H1 (cell line): ENCODE measurements around the gene LCNL1. TPM values are rescaled to one million over a fixed set of nuclear protein-coding genes. Genes with fewer than 3 reads are reported as not detected.

Source experiments
- CBX5 ChIP-seq: fragments of 300-800, 300-1000 bp; sonication (generic); IDR thresholded peaks from 2 replicates; pipeline ENCODE4 v1.7.1; 2016; ENCODE audit warnings: antibody characterized with exemption, low read length, low read depth
- CHD1 ChIP-seq: IDR thresholded peaks from 2 replicates; pipeline ENCODE4 v1.6.1; 2012; ENCODE audit warnings: low read depth, low read length, improper control_type of control experiment
- EZH2 ChIP-seq: fragments of 200-600 bp; sonication (generic); IDR thresholded peaks from 2 replicates; pipeline ENCODE4 v1.7.1; 2012; ENCODE audit warnings: low read depth, mild to moderate bottlenecking, moderate library complexity, low read length, inconsistent platforms; ENCODE audit not compliant: severe bottlenecking
- JUND ChIP-seq: IDR thresholded peaks from 2 replicates; pipeline ENCODE4 v1.6.1; 2011; ENCODE audit warnings: mild to moderate bottlenecking, improper control_type of control experiment, low read length
- MAFK ChIP-seq: IDR thresholded peaks from 2 replicates; pipeline ENCODE4 v1.6.1; 2012; ENCODE audit warnings: low read depth, mild to moderate bottlenecking, improper control_type of control experiment, low read length
- POLR2A ChIP-seq, 2 experiments: IDR thresholded peaks; 1 replicate in 1 of 2; 2 replicates in 1 of 2; pipeline ENCODE4 v1.6.1; 2011; ENCODE audit warnings: low read depth in 2 of 2, low read length in 2 of 2, mild to moderate bottlenecking in 2 of 2; ENCODE audit errors: control extremely low read depth in 1 of 2
- RAD21 ChIP-seq, 2 experiments: IDR thresholded peaks in 1 of 2; conservative IDR thresholded peaks in 1 of 2; 2 replicates each; pipeline ENCODE4 v1.6.1; 2011; ENCODE audit warnings: low read depth in 2 of 2, low read length in 2 of 2, improper control_type of control experiment in 1 of 2, inconsistent platforms in 1 of 2, mild to moderate bottlenecking in 1 of 2, moderate library complexity in 1 of 2
- RNF2 ChIP-seq: fragments of 200-900, 300-1000 bp; sonication (generic); IDR thresholded peaks from 2 replicates; pipeline ENCODE4 v1.7.1; 2016; ENCODE audit warnings: borderline replicate concordance, low read depth, mild to moderate bottlenecking, antibody characterized with exemption, low read length; ENCODE audit not compliant: poor library complexity, severe bottlenecking; ENCODE audit errors: missing control alignments
- RXRA ChIP-seq: IDR thresholded peaks from 2 replicates; pipeline ENCODE4 v1.6.1; 2011; ENCODE audit warnings: low read depth, mild to moderate bottlenecking, low read length, moderate library complexity; ENCODE audit not compliant: insufficient read depth
- polyA plus RNA-seq, 7 experiments: library from polyadenylated mRNA; depleted of rRNA in 3 of 7; stranded (reverse) in 5 of 7; unstranded in 2 of 7; fragments of >200 nt in 5 of 7; fragments of 200-250 nt in 2 of 7; gene quantifications; 1 replicate in 5 of 7; 2 replicates in 1 of 7; 4 replicates in 1 of 7; pipeline versions ENCODE4 v1.2.1 to v1.2.3, GENCODE V29; 2011 to 2013; ENCODE audit warnings: missing spikeins in 2 of 7, mixed read lengths in 2 of 7
- total RNA-seq: library from RNA; stranded (reverse); fragmentation: NEBNext Ultra II Directional; extraction: Animal tissue kit (Norgen Biotek cat#: 25700); gene quantifications from 2 replicates; pipeline ENCODE4 v1.2.1, GENCODE V29; 2021
- TF ChIP-seq, protein P1 (sequence below): IDR thresholded peaks from 2 replicates; pipeline ENCODE4 v1.6.1; 2012; ENCODE audit warnings: low read length, inconsistent platforms
- TF ChIP-seq, protein P2 (sequence below): IDR thresholded peaks from 2 replicates; pipeline ENCODE4 v1.6.1; 2012; ENCODE audit warnings: inconsistent platforms
- TF ChIP-seq, protein P3 (sequence below): IDR thresholded peaks from 2 replicates; pipeline ENCODE4 v1.6.1; 2012; ENCODE audit warnings: inconsistent platforms
- TF ChIP-seq, protein P4 (sequence below), 3 experiments: IDR thresholded peaks; 1 replicate in 2 of 3; 2 replicates in 1 of 3; pipeline versions ENCODE4 v1.5.1 to v1.6.1; 2011; ENCODE audit warnings: low read length in 3 of 3, mild to moderate bottlenecking in 3 of 3, inconsistent platforms in 2 of 3, low read depth in 1 of 3, moderate library complexity in 1 of 3; ENCODE audit not compliant: insufficient read depth in 1 of 3; ENCODE audit errors: control extremely low read depth in 1 of 3

LCNL1 gene
- total and polyA plus RNA-seq, 2 of the 8 experiments (the other 6 are each of a cell fraction or from before 2014, with no cell fraction given): 0.11 TPM; not detected in 1

DNA sequence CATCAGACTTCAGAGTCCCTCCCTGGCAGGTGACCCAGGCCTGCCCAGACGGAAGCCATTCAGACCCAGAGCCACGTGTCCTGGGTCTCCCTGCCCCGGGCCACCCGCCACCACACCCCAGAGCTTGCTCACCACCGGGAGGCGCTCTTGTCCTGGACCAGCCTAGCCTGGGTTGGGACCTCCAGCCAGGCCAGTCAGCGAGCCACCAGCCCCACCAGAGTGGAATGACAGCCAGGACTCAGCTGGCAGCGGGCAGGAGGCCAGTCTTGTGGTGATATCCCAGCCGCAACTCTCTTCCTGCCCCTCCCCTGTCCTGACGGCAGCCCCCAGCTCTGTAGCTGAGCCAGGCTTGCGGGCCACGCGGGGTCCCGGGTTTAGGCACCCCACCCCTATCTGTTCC lies 7.1 kb upstream of the LCNL1 start (continued):
- TF ChIP-seq, protein P1, sequence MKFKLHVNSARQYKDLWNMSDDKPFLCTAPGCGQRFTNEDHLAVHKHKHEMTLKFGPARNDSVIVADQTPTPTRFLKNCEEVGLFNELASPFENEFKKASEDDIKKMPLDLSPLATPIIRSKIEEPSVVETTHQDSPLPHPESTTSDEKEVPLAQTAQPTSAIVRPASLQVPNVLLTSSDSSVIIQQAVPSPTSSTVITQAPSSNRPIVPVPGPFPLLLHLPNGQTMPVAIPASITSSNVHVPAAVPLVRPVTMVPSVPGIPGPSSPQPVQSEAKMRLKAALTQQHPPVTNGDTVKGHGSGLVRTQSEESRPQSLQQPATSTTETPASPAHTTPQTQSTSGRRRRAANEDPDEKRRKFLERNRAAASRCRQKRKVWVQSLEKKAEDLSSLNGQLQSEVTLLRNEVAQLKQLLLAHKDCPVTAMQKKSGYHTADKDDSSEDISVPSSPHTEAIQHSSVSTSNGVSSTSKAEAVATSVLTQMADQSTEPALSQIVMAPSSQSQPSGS: no peak
- TF ChIP-seq EZH2: no peak
- no peak for TF ChIP-seq RXRA
- no peak for TF ChIP-seq CHD1
- no peak for TF ChIP-seq POLR2A (IDR thresholded peaks at IDR 0.05; ENCODE audit: control extremely low read depth in 1 of 2, low read depth in 2 of 2, low read length in 2 of 2)
- TF ChIP-seq, protein P2, sequence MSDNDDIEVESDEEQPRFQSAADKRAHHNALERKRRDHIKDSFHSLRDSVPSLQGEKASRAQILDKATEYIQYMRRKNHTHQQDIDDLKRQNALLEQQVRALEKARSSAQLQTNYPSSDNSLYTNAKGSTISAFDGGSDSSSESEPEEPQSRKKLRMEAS: peak; percentile 76; the same call in 1 of the 2 replicates
- TF ChIP-seq RAD21 (IDR thresholded peaks at IDR 0.05 in 1 of 2, conservative IDR thresholded peaks at IDR 0.05 in 1 of 2; ENCODE audit: low read depth in 2 of 2, low read length in 2 of 2): peak; percentile 65 to 83
- TF ChIP-seq CBX5: no peak
- TF ChIP-seq JUND: no peak
- TF ChIP-seq, protein P3, sequence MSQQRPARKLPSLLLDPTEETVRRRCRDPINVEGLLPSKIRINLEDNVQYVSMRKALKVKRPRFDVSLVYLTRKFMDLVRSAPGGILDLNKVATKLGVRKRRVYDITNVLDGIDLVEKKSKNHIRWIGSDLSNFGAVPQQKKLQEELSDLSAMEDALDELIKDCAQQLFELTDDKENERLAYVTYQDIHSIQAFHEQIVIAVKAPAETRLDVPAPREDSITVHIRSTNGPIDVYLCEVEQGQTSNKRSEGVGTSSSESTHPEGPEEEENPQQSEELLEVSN: no peak
- TF ChIP-seq RNF2: no peak
- TF ChIP-seq MAFK: no peak
- TF ChIP-seq, protein P4, sequence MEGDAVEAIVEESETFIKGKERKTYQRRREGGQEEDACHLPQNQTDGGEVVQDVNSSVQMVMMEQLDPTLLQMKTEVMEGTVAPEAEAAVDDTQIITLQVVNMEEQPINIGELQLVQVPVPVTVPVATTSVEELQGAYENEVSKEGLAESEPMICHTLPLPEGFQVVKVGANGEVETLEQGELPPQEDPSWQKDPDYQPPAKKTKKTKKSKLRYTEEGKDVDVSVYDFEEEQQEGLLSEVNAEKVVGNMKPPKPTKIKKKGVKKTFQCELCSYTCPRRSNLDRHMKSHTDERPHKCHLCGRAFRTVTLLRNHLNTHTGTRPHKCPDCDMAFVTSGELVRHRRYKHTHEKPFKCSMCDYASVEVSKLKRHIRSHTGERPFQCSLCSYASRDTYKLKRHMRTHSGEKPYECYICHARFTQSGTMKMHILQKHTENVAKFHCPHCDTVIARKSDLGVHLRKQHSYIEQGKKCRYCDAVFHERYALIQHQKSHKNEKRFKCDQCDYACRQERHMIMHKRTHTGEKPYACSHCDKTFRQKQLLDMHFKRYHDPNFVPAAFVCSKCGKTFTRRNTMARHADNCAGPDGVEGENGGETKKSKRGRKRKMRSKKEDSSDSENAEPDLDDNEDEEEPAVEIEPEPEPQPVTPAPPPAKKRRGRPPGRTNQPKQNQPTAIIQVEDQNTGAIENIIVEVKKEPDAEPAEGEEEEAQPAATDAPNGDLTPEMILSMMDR (IDR thresholded peaks at IDR 0.05; ENCODE audit: control extremely low read depth in 1 of 3, insufficient read depth in 1 of 3, low read depth in 1 of 3, low read length in 3 of 3): peak in 2 of 3 experiments; percentile 79 to 84; a peak in 3 of 4 replicates
